SIG-M5 (cell line): ENCODE results near the gene GPN2.

Experiments
- DNase-seq: peaks from one replicate; lab custom pipeline; 2025; lab: John Stamatoyannopoulos, UW

The GPN2 gene

GRCh38 chr1:26831546-26832248 lies 58.4 kb downstream of the GPN2 start:
- DNase-seq = no peak

- no peak for DNase-seq
Observed at GRCh38 chr1:26831059-26831458, 59.0 kb downstream of the GPN2 start.

- DNase-seq = no peak
Observed at GRCh38 chr1:26829184-26829911, 60.7 kb downstream of the GPN2 start.

- no peak for DNase-seq
Observed at GRCh38 chr1:26828411-26828991, 61.6 kb downstream of the GPN2 start.

GRCh38 chr1:26827663-26828062 lies 62.4 kb downstream of the GPN2 start:
- DNase-seq = no peak

DNA sequence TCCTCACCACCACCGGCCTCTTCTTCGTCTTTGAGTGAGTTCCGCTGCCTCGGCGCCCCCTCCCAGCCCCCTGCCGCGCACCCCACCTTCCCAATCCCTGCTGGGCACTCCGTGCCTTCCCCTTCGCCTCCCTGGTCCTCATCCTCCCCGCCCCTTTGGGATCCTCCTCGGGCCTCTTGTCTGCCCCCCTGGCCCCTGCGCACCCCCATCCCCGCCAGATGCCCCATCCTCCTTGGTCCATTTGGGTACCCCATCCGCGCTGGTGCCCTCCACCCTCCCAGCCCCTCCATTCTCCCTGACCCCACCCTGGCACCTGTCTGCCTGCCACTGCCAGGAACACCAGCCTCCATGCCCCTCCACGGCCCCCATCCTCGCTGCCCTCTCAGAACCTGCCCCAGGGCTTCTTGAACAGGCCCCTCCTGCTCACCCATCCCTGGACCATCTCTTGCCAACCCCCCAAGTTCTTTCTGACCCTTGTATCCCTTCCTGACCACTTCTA lies 62.9 kb downstream of the GPN2 start:
- no peak for DNase-seq

DNA sequence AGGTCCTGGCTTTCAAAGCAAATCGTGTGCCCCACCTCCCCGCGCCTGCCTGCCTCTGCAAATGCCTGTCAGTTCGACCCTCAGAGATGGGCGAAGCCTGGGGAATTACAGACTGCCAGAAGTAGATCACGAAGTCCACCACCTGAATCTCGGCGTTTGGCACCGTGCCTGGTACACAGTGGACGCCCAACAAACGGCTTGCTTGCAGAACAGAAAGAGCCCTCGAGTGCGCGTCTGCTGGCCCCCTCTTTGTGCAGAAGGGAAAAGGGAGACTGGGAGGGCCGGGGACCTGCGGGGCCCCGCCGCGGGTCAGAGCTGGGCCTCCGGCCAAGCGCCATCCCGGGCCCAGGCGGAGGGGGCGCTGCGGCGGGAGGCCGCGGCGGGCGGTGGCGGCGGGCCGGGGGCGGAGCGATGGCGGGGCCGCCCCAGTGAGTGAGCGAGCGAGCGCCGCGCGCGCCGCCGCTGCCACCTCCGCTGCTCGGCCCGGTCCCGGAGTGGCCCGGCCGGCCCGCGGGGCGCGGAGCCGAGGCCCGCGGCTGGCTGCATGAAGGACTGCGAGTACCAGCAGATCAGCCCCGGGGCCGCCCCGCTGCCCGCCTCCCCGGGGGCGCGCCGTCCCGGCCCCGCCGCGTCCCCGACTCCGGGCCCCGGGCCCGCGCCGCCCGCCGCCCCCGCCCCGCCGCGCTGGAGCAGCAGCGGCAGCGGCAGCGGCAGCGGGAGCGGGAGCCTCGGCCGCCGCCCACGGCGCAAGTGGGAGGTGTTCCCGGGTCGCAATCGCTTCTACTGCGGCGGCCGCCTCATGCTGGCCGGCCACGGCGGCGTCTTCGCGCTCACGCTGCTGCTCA lies 63.6 kb downstream of the GPN2 start, which contains the start of gene ZDHHC18:
ZDHHC18 (plus strand) TSS at position 428 of the 845 bp plus-strand sequence; CDS start at position 545, 117 bp downstream.
- DNase-seq = no peak
